Thyroid gland (tissue), 4 donors: Measurements from ENCODE around the gene FUOM.

Experiments used
- POLR2A ChIP-seq, 2 donors: fragments of 450-650 bp; IDR thresholded peaks; one replicate each; pipeline ENCODE4 v1.6.1; 2017; ENCODE audit warnings: antibody characterized with exemption in 2 of 2, mild to moderate bottlenecking in 2 of 2, moderate library complexity in 1 of 2
- TF ChIP-seq, protein P1 (sequence below), 6 experiments: fragments of 200-600 bp in 3 of 6; fragments of 450-650 bp in 3 of 6; sonication (generic) in 3 of 6; IDR thresholded peaks; one replicate each; pipeline ENCODE4 v1.5.1; 2016 to 2019; ENCODE audit warnings: antibody characterized with exemption in 6 of 6, mild to moderate bottlenecking in 2 of 6, inconsistent platforms in 1 of 6, moderate library complexity in 1 of 6

DNA sequence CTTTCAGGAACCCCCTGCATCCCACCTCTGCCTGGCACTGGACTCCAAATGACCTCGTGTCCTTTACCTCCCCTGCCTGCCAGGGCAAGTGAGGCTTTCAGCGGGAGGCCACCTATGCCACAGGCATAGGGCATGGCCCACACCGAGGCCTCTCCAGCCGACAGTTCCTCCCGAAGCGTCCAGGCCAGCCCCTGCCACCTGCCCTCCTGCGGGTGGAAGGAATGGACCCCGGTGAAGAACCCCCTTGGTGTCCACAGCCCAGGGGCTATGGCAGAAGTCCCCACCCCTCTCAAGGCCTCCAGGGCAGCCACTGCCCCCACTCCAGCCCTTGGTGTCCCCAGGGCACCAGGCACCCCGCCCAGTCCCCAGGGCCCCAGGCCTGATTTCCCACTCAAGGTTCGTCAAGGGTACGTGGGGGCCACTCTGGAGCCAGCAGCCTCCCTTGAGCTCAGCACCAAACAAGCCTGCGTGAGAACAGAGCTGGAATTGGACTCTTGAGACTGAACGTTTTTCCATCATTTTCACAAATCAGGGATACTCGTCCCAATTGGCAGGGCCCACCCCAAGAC, 3.1 kb downstream of the FUOM start:
- TF ChIP-seq, protein P1, sequence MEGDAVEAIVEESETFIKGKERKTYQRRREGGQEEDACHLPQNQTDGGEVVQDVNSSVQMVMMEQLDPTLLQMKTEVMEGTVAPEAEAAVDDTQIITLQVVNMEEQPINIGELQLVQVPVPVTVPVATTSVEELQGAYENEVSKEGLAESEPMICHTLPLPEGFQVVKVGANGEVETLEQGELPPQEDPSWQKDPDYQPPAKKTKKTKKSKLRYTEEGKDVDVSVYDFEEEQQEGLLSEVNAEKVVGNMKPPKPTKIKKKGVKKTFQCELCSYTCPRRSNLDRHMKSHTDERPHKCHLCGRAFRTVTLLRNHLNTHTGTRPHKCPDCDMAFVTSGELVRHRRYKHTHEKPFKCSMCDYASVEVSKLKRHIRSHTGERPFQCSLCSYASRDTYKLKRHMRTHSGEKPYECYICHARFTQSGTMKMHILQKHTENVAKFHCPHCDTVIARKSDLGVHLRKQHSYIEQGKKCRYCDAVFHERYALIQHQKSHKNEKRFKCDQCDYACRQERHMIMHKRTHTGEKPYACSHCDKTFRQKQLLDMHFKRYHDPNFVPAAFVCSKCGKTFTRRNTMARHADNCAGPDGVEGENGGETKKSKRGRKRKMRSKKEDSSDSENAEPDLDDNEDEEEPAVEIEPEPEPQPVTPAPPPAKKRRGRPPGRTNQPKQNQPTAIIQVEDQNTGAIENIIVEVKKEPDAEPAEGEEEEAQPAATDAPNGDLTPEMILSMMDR (IDR thresholded peaks at IDR 0.05), result no peak
- TF ChIP-seq POLR2A (IDR thresholded peaks at IDR 0.05), result no peak
